BLaER1 treated with 17β-estradiol and CSF1 and Interleukin-3, amounts not matched to agents 10 nM and 100 nM (cell line): ENCODE results near the gene AHI1.
A peak's percentile ranks its signal among the peaks of the same experiment; 100 is the strongest.
"Not testable (repeated sequence)": the region's sequence is repeated elsewhere in the genome, so short reads cannot be mapped to it uniquely, and the experiment has no call there.

Source experiments
- H3K27ac ChIP-seq, 11 experiments: shearing (Covaris generic); formaldehyde crosslinking; 2 replicates each; pipeline ENCODE4 v1.8.1; 2022
- H3K27me3 ChIP-seq, 11 experiments: shearing (Covaris generic); formaldehyde crosslinking; 2 replicates each; pipeline ENCODE4 v1.8.1; 2022
- H3K36me3 ChIP-seq, 11 experiments: shearing (Covaris generic); formaldehyde crosslinking; 2 replicates each; pipeline ENCODE4 v1.8.1; 2022
- H3K4me1 ChIP-seq, 10 experiments: shearing (Covaris generic); formaldehyde crosslinking; 2 replicates each; pipeline ENCODE4 v1.8.1; 2022
- H3K4me2 ChIP-seq, 11 experiments: shearing (Covaris generic); formaldehyde crosslinking; 2 replicates each; pipeline ENCODE4 v1.8.1; 2022
- H3K4me3 ChIP-seq, 10 experiments: shearing (Covaris generic); formaldehyde crosslinking; 2 replicates each; pipeline ENCODE4 v1.8.1; 2022
- H3K9ac ChIP-seq, 11 experiments: shearing (Covaris generic); formaldehyde crosslinking; 2 replicates each; pipeline ENCODE4 v1.8.1; 2022
- H3K9me3 ChIP-seq, 11 experiments: shearing (Covaris generic); formaldehyde crosslinking; replicated peaks in 1 of 11; 2 replicates each; pipeline ENCODE4 v1.8.1; 2022
- H4K20me1 ChIP-seq, 11 experiments: shearing (Covaris generic); formaldehyde crosslinking; 2 replicates each; pipeline ENCODE4 v1.8.1; 2022
- Cebpa-rat ChIP-seq, 11 experiments: shearing (Covaris generic); IDR thresholded peaks; 2 replicates each; pipeline ENCODE4 v1.8.1; 2022

AHI1 gene

GRCh38 chr6:135498185-135498841 lies 773 bp upstream of the AHI1 start:
- Histone ChIP-seq H3K27me3 (no peaks in the 10 kb centered on the region), H3K4me3 (peak overlapping the region; percentile 72 to 91 (median 84)), H3K9me3 (no peaks in the 10 kb centered on the region), H4K20me1 (no peaks in the 10 kb centered on the region), H3K4me1 (peaks cover 12 to 21% (median 18%) of the 10 kb centered on the region in 10 experiments; a peak in 19 of 20 replicates), H3K36me3 (peaks cover 0 to 23% (median 9%) of the 10 kb centered on the region in 11 experiments; a peak in 12 of 22 replicates), H3K9ac (peak overlapping the region; percentile 82 to 96 (median 90)), H3K27ac (peak overlapping the region; percentile 82 to 98 (median 91)), H3K4me2 (peak overlapping the region; percentile 73 to 84 (median 78))
- no peak for TF ChIP-seq Cebpa-rat (IDR thresholded peaks at IDR 0.05)

- Histone ChIP-seq H3K36me3 (peaks cover 0 to 37% (median 15%) of the 10 kb centered on the region in 11 experiments; a peak in 13 of 22 replicates), H3K9me3 (no peaks in the 10 kb centered on the region), H3K27me3 (no peaks in the 10 kb centered on the region), H3K4me3 (peak overlapping the region; percentile 72 to 91 (median 84)), H4K20me1 (no peaks in the 10 kb centered on the region), H3K27ac (peak overlapping the region; percentile 82 to 98 (median 91)), H3K4me2 (peak overlapping the region; percentile 73 to 89 (median 79)), H3K9ac (peak overlapping the region; percentile 82 to 96 (median 90)), H3K4me1 (peaks cover 12 to 21% (median 18%) of the 10 kb centered on the region in 10 experiments; a peak in 19 of 20 replicates)
- TF ChIP-seq Cebpa-rat (IDR thresholded peaks at IDR 0.05): no peak
Observed at GRCh38 chr6:135496800-135497411, 634 bp downstream of the AHI1 start.

- Histone ChIP-seq H3K27me3 (no peaks in the 10 kb centered on the region), H4K20me1 (no peaks in the 10 kb centered on the region), H3K36me3 (peaks cover 14 to 72% (median 44%) of the 10 kb centered on the region in 11 experiments), H3K4me1 (peaks cover 7 to 14% (median 11%) of the 10 kb centered on the region in 10 experiments; a peak in 19 of 20 replicates), H3K4me2 (no peak overlapping the region), H3K27ac (no peak overlapping the region), H3K9ac (no peak overlapping the region), H3K9me3 (no peaks in the 10 kb centered on the region), H3K4me3 (no peak overlapping the region)
- TF ChIP-seq Cebpa-rat (IDR thresholded peaks at IDR 0.05): no peak
Observed at GRCh38 chr6:135493218-135493961, 4.2 kb downstream of the AHI1 start.

GRCh38 chr6:135490381-135490780 lies 7.2 kb downstream of the AHI1 start:
- Histone ChIP-seq H3K27ac (no peak overlapping the region), H4K20me1 (no peaks in the 10 kb centered on the region)

GRCh38 chr6:135488023-135488422 lies 9.5 kb downstream of the AHI1 start:
- H4K20me1 ChIP-seq: no peaks in the 10 kb centered on the region
- H3K9me3 ChIP-seq: peaks cover 21 to 28% (median 23%) of the 10 kb centered on the region in 11 experiments
- peaks cover 39 to 99% (median 75%) of the 10 kb centered on the region in 11 experiments for H3K36me3 ChIP-seq
- no peak for TF ChIP-seq Cebpa-rat (IDR thresholded peaks at IDR 0.05)
- H3K4me1 ChIP-seq: no peaks in the 10 kb centered on the region
- H3K9ac ChIP-seq: no peak overlapping the region
- no peak overlapping the region for H3K4me2 ChIP-seq
- H3K4me3 ChIP-seq: no peak overlapping the region
- no peaks in the 10 kb centered on the region for H3K27me3 ChIP-seq
- H3K27ac ChIP-seq: no peak overlapping the region

More at GRCh38 chr6:135490381-135490780, 7.2 kb downstream of the AHI1 start:
- Histone ChIP-seq H3K36me3 (peaks cover 20 to 99% (median 60%) of the 10 kb centered on the region in 11 experiments), H3K4me3 (no peak overlapping the region), H3K9me3 (peaks cover 0 to 5% (median 0%) of the 10 kb centered on the region in 11 experiments; a peak in 4 of 22 replicates), H3K4me2 (no peak overlapping the region), H3K9ac (no peak overlapping the region), H3K27me3 (no peaks in the 10 kb centered on the region), H3K4me1 (no peaks in the 10 kb centered on the region)
- no peak for TF ChIP-seq Cebpa-rat (IDR thresholded peaks at IDR 0.05)

- H4K20me1 ChIP-seq, H3K4me2 ChIP-seq, H3K4me1 ChIP-seq, H3K27ac ChIP-seq, H3K27me3 ChIP-seq, H3K9ac ChIP-seq, H3K4me3 ChIP-seq: not testable (repeated sequence)
- peaks cover 62 to 69% (median 64%) of the 10 kb centered on the region in 11 experiments for H3K9me3 ChIP-seq
- peaks cover 55 to 100% (median 86%) of the 10 kb centered on the region in 11 experiments for H3K36me3 ChIP-seq
Observed at GRCh38 chr6:135483903-135484302, 13.6 kb downstream of the AHI1 start.

- no peak for TF ChIP-seq Cebpa-rat (IDR thresholded peaks at IDR 0.05)
- Histone ChIP-seq H3K36me3 (peaks cover 72 to 98% (median 91%) of the 10 kb centered on the region in 11 experiments), H3K9me3 (peaks cover 78 to 85% (median 80%) of the 10 kb centered on the region in 11 experiments), H3K4me2 (no peak overlapping the region), H3K4me1 (no peaks in the 10 kb centered on the region), H3K27ac (no peak overlapping the region), H3K4me3 (no peak overlapping the region), H3K9ac (no peak overlapping the region), H3K27me3 (no peaks in the 10 kb centered on the region), H4K20me1 (no peaks in the 10 kb centered on the region)
Observed at GRCh38 chr6:135481783-135482369, 15.7 kb downstream of the AHI1 start.

GRCh38 chr6:135479601-135480000 lies 17.9 kb downstream of the AHI1 start:
- no peaks in the 10 kb centered on the region for H4K20me1 ChIP-seq
- peaks cover 60 to 85% (median 73%) of the 10 kb centered on the region in 11 experiments for H3K36me3 ChIP-seq
- no peak overlapping the region for H3K9ac ChIP-seq
- H3K27me3 ChIP-seq: no peaks in the 10 kb centered on the region
- no peaks in the 10 kb centered on the region for H3K4me1 ChIP-seq
- H3K4me2 ChIP-seq: no peak overlapping the region
- H3K9me3 ChIP-seq: peaks cover 71 to 75% (median 72%) of the 10 kb centered on the region in 11 experiments
- H3K4me3 ChIP-seq: peak overlapping the region in 2 of 10 experiments; percentile 19 to 29; a peak in 3 of 20 replicates
- no peak overlapping the region for H3K27ac ChIP-seq
- no peak for TF ChIP-seq Cebpa-rat (IDR thresholded peaks at IDR 0.05)
